Stimulated activated CD8-positive, alpha-beta memory T cell treated with anti-CD3 and anti-CD28 coated beads, Interleukin-12 subunit alpha, Interleukin-12 subunit beta, amount 100 ng/mL, for 1 hour (primary cell): ENCODE measurements around the gene MAGOH.

Experiments
- DNase-seq: peaks from one replicate; pipeline ENCODE4 v3.0.0-alpha.2; 2020; ENCODE audit warnings: low read depth

MAGOH gene

GRCh38 chr1:53270873-53271272 lies 32.6 kb upstream of the MAGOH start:
- DNase-seq, result no peak

GRCh38 chr1:53270107-53270506 lies 31.8 kb upstream of the MAGOH start:
- DNase-seq, result no peak

- no peak for DNase-seq
Observed at GRCh38 chr1:53267761-53268160, 29.4 kb upstream of the MAGOH start.

GRCh38 chr1:53266038-53266437 lies 27.7 kb upstream of the MAGOH start:
- DNase-seq, result no peak

GRCh38 chr1:53265581-53265980 lies 27.3 kb upstream of the MAGOH start:
- no peak for DNase-seq

- DNase-seq, result no peak
Observed at GRCh38 chr1:53264048-53264447, 25.7 kb upstream of the MAGOH start.

DNA sequence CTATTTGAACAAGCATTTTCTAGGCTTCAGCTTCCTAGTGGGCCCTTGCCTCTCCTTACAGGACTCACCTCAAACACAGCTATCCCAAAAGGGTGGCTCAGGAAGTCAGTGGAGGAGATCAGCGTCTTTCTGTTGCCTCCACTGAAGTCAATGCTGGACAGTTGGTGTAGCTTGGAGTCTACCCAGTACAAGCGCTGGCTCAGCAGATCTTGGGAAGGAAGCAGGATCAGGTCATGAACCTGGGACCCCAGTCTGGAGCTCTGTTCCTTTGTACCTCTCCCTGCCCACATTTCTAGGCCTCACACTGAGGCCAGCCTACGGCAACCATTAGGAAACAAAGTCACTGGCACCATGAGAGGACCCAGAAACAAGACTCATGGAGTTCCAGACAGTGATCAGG lies 23.7 kb upstream of the MAGOH start:
- DNase-seq, result no peak

DNA sequence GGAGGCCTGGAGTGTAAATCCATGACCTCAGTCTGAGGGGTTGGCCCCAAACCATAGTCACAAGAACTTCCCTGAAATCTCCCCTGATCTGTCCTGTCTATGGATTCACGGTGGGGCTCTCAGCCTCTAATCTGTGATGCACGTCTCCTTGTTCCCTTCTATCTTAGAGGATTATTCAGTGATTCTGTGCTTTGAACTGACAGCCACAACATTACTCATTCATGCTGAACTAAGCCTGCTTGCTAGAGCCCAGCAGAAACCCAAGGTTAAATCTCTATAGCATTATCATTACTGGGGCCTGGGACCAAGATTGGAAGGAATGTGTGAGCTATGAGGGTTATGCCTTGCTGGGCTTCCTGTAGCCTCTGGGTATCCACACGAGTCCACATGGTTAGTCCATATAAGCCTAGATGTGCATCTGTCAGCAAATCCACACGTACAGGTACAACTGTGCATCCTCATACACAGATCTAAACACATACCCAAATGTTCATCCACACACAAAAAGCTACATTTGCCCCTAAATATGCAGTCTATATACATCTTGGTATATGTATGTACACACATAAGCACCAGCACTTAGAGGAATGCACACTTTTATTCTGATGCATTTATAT lies 22.4 kb upstream of the MAGOH start:
- DNase-seq, result no peak

GRCh38 chr1:53259932-53260331 lies 21.6 kb upstream of the MAGOH start:
- no peak for DNase-seq

- DNase-seq, result no peak
Observed at GRCh38 chr1:53258216-53258615, 19.9 kb upstream of the MAGOH start.

DNA sequence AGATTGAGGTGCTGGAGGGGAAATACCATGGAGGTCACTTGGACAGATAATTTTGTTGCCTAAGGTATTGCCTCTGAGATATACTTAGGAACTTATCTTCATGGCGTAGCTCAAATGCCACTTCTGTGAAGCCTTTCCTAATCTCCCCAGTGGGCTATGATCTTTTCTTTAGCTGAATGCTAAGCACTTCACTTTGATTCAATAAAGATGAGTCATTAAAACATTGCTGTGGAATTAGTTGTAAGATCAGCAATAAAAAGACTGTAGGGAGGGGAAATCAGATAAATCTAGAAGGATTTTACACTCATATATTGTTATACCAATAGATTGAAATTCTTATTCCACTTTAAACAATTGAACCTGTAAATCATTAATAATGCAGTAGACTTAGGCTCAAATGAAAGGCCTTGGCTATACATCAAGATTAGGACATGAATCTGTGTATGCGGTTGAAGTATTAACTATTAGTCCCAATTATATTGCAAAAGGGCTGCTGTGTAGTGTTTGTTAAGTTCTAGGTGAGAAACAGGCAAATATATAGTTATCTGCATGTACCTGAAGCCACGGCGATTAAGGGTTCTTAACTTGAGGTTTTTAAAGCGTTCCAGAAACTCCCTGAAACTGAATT lies 19.2 kb upstream of the MAGOH start:
- DNase-seq, result no peak

GRCh38 chr1:53256511-53257453 lies 18.5 kb upstream of the MAGOH start:
- no peak for DNase-seq

DNA sequence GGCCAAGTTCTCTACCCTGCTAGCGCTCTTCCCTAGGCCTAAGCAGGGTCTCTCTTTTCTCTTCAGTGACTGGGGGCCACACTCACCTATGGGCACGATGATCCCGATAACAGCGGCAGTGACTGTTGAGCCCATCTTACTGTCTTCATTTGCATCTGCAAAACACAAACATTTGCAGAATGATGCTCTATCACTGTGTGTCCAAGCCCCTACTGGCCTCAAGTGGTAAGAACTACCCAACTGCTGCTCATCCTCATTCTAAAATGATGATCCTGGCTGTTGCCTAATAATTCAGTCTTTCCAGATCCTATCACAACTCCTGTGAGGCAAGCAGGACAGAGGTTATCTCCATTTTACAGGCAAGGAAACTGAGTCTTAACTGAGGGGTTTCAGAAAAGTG lies 16.7 kb upstream of the MAGOH start:
- DNase-seq, result no peak

GRCh38 chr1:53254011-53254640 lies 15.8 kb upstream of the MAGOH start:
- no peak for DNase-seq

GRCh38 chr1:53250325-53250724 lies 12.0 kb upstream of the MAGOH start:
- DNase-seq, result no peak

DNA sequence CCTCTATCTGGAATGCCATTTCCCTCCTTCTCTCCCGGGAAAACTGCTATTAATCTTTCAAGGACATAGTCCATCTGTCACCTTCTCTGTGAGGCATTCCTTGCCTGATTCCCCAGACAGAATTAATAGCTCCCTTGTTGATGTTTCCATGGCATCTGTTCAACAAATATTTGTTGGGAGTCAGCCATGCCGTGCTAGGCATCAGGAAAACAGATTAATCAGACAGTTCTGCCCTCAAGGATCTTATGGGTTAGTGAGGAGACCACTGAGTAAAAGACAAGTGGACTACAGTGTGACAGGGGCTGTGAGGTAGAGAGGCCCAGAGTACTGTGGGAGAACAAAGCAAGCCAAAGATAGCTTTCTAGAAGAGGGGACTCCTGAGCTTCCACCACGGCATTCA lies 11.4 kb upstream of the MAGOH start:
- DNase-seq, result no peak

DNA sequence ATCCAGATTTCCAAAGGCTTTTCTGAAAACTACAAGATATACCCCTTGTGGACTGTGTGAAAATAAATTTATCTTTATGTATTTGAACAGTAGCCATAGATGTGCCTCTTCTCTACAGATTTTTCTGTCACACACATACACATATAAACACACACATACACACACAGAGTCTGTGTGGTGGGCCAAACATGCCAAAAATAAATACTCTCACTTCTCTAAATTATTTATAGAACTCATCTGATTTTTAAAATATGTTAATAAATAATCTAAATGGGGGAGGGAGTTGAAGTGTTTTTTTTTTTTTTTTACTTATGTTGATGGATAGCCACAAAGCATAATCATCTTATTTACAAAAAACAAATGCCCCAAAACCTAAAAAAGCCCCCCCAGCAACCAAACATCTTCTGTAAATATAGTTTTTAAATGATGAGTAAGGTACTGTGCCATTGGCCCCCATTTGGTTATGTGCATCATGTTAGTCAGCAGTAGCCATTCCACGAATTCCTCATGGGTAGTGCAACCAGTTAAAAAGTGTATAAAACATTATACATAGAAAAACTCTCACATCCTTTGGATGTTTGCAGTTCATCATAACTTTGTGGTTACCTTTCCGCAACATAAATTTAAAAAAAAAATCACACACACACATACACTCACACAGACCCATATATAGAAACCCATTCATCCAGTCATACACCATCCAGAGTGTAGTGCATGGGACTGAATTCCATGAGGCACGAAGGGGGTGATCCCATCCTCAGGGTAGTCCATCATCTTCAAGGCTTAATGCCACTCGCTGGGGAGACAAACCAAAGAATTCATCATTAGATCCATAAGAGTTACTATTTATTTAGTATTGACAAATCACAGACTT lies 8.2 kb upstream of the MAGOH start:
- DNase-seq, result no peak

DNA sequence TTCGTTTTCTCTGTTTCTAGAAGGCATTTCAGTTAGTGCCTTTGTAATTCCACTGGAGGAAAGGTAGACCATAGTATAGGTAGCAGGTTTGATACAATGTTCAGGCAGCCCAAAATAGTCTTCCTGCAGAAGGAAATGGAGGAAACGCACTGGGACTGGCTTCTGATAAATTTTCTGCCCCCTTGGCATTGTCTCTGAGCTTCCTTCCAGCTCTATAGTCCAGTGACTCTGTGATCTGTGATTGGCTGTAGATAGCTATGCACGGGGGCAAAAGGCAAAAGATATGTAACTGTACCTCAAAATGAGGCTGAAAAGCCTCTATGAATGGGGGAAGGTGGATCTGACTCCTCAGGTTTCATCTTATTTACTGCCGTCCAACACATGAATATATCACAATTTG lies 5.8 kb upstream of the MAGOH start:
- DNase-seq, result no peak

GRCh38 chr1:53242381-53242780 lies 4.1 kb upstream of the MAGOH start:
- no peak for DNase-seq

DNA sequence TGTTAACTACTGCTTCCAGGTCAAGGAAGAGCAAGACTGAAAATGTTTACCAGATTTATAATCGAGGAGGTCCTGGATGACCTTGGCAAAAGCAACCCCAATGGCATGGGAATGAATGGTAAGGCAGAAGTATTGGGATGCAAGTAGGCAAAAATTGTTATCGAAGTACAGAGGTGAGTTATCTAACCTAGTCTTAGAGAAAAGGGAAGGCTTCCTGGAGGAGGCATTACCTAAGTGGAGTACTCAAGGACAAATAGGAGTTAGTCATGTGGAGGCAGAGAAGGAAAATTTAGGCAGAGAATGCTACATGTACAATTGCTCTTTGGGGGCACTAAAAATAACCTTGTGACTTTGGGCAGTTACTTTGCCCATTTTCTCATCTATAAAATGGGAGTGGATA lies 3.5 kb upstream of the MAGOH start:
- DNase-seq, result no peak

GRCh38 chr1:53237638-53238037 lies 680 bp downstream of the MAGOH start:
- no peak for DNase-seq

DNA sequence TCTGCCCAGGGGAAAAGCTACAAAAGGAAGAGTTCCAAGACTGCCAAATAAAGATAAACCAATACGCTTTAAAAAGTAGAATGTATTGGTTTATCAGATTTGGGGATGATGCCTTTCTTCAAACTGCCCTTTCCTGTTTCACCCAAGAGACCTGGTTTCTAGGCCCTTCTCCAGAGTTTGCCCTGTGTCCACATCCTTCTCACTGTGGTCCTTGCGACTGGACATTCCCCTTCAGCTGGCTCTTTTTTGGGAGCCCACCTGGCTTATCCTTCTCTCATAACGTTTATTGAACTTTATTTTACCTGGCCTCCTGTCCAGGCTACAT lies 17.4 kb downstream of the MAGOH start:
- DNase-seq, result no peak
